PC-3 (cell line): ENCODE data around the gene GATAD2A. TPM values are rescaled to one million over a fixed set of nuclear protein-coding genes. Genes with fewer than 3 reads are reported as not detected.

Source experiments
- ATAC-seq: fragments of 200-7000 bp; cut with Tn5 transposase; 2 replicates; pipeline ENCODE4 v1.9.1; 2020; ENCODE audit warnings: mild to moderate bottlenecking, moderate library complexity
- BruUV-seq: library from RNA; stranded (reverse); fragments of 400-500 nt; replicated peaks from 2 replicates; lab custom pipeline; 2021; lab: Mats Ljungman, UMichigan
- CTCF ChIA-PET: fragments of 300-600 bp; sonication (Branson Sonifier 250); formaldehyde crosslinking; loops from one replicate; lab custom pipeline; 2022; ENCODE audit warnings: antibody characterized with exemption; lab: Charles Lee
- POLR2A ChIA-PET: fragments of 300-600 bp; sonication (Branson Sonifier 250); formaldehyde crosslinking; loops from one replicate; lab custom pipeline; 2022; ENCODE audit warnings: antibody characterized with exemption; ENCODE audit not compliant: unreplicated experiment; lab: Charles Lee
- DNase-seq: peaks from one replicate; pipeline ENCODE4 v3.0.0-alpha.2; 2015
- H2AFZ ChIP-seq: fragments of 300-600 bp; sonication (generic); 2 replicates; pipeline ENCODE4 v1.6.0; 2016; ENCODE audit warnings: antibody characterized with exemption, low read length
- H3F3A ChIP-seq: fragments of 300-600 bp; sonication (generic); one replicate; pipeline ENCODE4 v1.6.0; 2017; ENCODE audit warnings: antibody characterized with exemption, low read length, control low read depth, mild to moderate bottlenecking; ENCODE audit not compliant: unreplicated experiment
- H3K27ac ChIP-seq: fragments of 300-600 bp; sonication (generic); 2 replicates; pipeline ENCODE4 v1.5.1; 2016; ENCODE audit warnings: mild to moderate bottlenecking, low read length
- H3K27me3 ChIP-seq: fragments of 300-600 bp; sonication (generic); 2 replicates; pipeline ENCODE4 v1.6.1; 2016; ENCODE audit warnings: low read length, mixed read lengths
- H3K36me3 ChIP-seq: fragments of 300-600 bp; sonication (generic); 2 replicates; pipeline ENCODE4 v1.6.1; 2016; ENCODE audit warnings: low read depth, mixed run types, low read length, mixed read lengths
- H3K4me1 ChIP-seq: fragments of 300-600 bp; sonication (generic); 2 replicates; pipeline ENCODE4 v1.5.1; 2016; ENCODE audit warnings: low read length; ENCODE audit not compliant: insufficient read depth
- H3K4me2 ChIP-seq: fragments of 300-600 bp; sonication (generic); 2 replicates; pipeline ENCODE4 v1.6.0; 2016; ENCODE audit warnings: low read length
- H3K4me3 ChIP-seq: fragments of 300-600 bp; sonication (generic); 2 replicates; pipeline ENCODE4 v1.5.1; 2016; ENCODE audit warnings: mild to moderate bottlenecking, low read length, mixed read lengths
- H3K79me2 ChIP-seq: fragments of 300-600 bp; sonication (generic); 2 replicates; pipeline ENCODE4 v1.6.1; 2017; ENCODE audit warnings: low read length, mixed read lengths
- H3K9ac ChIP-seq: fragments of 300-600 bp; sonication (generic); 2 replicates; pipeline ENCODE4 v1.6.0; 2016; ENCODE audit warnings: mild to moderate bottlenecking, low read length
- H3K9me2 ChIP-seq: fragments of 300-600 bp; sonication (generic); replicated peaks from 2 replicates; pipeline ENCODE4 v1.6.1; 2016; ENCODE audit warnings: mixed run types, low read length, mixed read lengths
- H3K9me3 ChIP-seq: fragments of 300-600 bp; sonication (generic); 2 replicates; pipeline ENCODE4 v1.6.1; 2016; ENCODE audit warnings: low read length, mixed read lengths
- H4K20me1 ChIP-seq: fragments of 300-600 bp; sonication (generic); 2 replicates; pipeline ENCODE4 v1.6.1; 2016; ENCODE audit warnings: low read length, mixed read lengths
- CTCF ChIP-seq: fragments of 300-600 bp; sonication (generic); conservative IDR thresholded peaks from 2 replicates; pipeline ENCODE4 v1.5.1; 2017; ENCODE audit warnings: antibody characterized with exemption, low read depth, mild to moderate bottlenecking, low read length
- EZH2 ChIP-seq: fragments of 300-600 bp; sonication (generic); IDR thresholded peaks from one replicate; pipeline ENCODE4 v1.6.1; 2017; ENCODE audit warnings: antibody characterized with exemption, mild to moderate bottlenecking, low read length; ENCODE audit not compliant: unreplicated experiment
- EZH2phosphoT487 ChIP-seq: fragments of 300-600 bp; sonication (generic); IDR thresholded peaks from 2 replicates; pipeline ENCODE4 v1.6.1; 2018; ENCODE audit warnings: mild to moderate bottlenecking, antibody characterized with exemption, low read length, borderline replicate concordance
- intact Hi-C: fragments of 100-400 bp; cut with micrococcal nuclease; formaldehyde crosslinking; loops from 2 replicates; pipeline ENCODE4 v1.9.0; 2023
- total RNA-seq: library from RNA; depleted of rRNA; stranded (reverse); fragments of >200 nt; gene quantifications from 2 replicates; pipeline ENCODE4 v1.2.3, GENCODE V29; 2014

GATAD2A gene
- total RNA-seq, 1 experiment from 2014 or later: 104 TPM

GRCh38 chr19:19535311-19536191 lies 130.1 kb downstream of the GATAD2A start:
- DNase-seq (no peak), ATAC-seq (no peak)
- H3K9me3 ChIP-seq: no peaks in the 10 kb centered on the region
- no peaks in the 10 kb centered on the region for H3K27me3 ChIP-seq
- CTCF ChIA-PET: no interaction called here
- no peak overlapping the region for H2AFZ ChIP-seq
- TF ChIP-seq EZH2: no peak
- no TSS peak for BruUV-seq
- POLR2A ChIA-PET: no interaction called here
- no peak overlapping the region for H3K27ac ChIP-seq
- H3K4me2 ChIP-seq: no peak overlapping the region
- no peaks in the 10 kb centered on the region for H4K20me1 ChIP-seq
- no peak overlapping the region for H3K4me3 ChIP-seq
- H3K79me2 ChIP-seq: no peaks in the 10 kb centered on the region
- no peak overlapping the region for H3K9ac ChIP-seq
- intact Hi-C loops: loop anchor here (10.0 kb wide), 1 partner anchor 419 kb away; no protein-coding TSS in a partner anchor
- H3F3A ChIP-seq: no peaks in the 10 kb centered on the region
- peaks cover 4% of the 10 kb centered on the region; the same call in 1 of the 2 replicates for H3K4me1 ChIP-seq
- no peaks in the 10 kb centered on the region for H3K9me2 ChIP-seq
- no peaks in the 10 kb centered on the region for H3K36me3 ChIP-seq

DNA sequence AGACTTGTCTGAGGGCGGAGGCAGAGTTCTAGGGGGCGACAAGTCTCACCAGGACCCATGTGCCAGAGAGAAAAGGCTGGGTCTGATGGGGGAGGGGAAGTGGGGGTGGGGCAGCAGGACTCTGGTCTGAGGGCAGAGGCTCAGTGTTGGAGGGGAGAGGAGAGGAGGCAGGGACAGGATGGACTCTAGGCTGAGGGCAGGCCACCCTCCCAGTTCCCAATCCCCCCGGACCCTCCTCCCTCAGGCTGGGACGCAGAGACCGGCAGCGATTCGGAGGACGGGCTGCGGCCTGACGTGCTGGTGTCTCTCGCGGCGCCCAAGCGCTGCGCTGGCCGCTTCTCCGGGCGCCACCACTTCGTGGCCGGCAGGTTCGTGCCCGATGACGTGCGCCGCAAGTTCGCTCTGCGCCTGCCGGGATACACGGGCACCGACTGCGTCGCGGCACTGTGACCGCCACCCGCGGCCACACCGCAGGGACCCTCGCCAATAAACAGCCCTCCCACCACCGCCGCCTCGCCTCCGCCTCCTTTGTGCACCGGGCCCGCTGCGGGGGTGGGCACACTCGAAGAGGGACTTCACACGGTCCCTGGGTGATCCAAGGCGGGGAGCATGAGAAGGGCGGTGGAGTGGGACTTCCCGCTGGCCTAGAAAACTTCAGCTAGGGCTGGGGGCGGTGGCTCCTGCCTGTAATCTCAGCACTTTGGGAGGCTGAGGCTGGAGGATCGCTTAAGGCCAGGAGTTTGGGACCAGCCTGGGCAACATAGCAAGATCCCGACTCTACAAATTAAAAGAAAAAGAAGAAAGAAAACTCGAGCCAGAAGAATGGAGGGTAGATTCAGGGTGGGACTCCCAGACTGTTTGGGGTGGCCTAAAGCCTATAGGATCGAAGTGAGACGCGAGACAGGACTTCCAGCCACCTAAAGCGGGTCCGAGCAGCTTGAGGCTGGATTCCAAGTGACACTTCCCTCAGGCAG lies 131.9 kb downstream of the GATAD2A start:
- ATAC-seq: no peak
- ChIA-PET CTCF (no interaction called here), POLR2A (no interaction called here)
- H3K9me3 ChIP-seq: no peaks in the 10 kb centered on the region
- H3K79me2 ChIP-seq: no peaks in the 10 kb centered on the region
- H3K9ac ChIP-seq: no peak overlapping the region
- H3K36me3 ChIP-seq: no peaks in the 10 kb centered on the region
- no peaks in the 10 kb centered on the region for H3K9me2 ChIP-seq
- peak overlapping the region; percentile 79 for H3K4me2 ChIP-seq
- no peaks in the 10 kb centered on the region for H3K27me3 ChIP-seq
- BruUV-seq: no TSS peak
- peaks cover 9% of the 10 kb centered on the region; the same call in 1 of the 2 replicates for H3K4me1 ChIP-seq
- no peak for TF ChIP-seq EZH2phosphoT487
- no peak for TF ChIP-seq EZH2
- no peak for TF ChIP-seq CTCF
- peak; percentile 19 for DNase-seq
- H2AFZ ChIP-seq: no peak overlapping the region
- intact Hi-C loops: loop anchor here (10.0 kb wide), 1 partner anchor 417 kb away; no protein-coding TSS in a partner anchor
- peak overlapping the region; percentile 59; the same call in 1 of the 2 replicates for H3K4me3 ChIP-seq
- H4K20me1 ChIP-seq: no peaks in the 10 kb centered on the region
- no peaks in the 10 kb centered on the region for H3F3A ChIP-seq
- H3K27ac ChIP-seq: no peak overlapping the region

- Histone ChIP-seq H3K79me2 (no peaks in the 10 kb centered on the region), H3K4me3 (peak within 1 kb of the TSS; percentile 59), H3K9me3 (no peaks in the 10 kb centered on the region), H3K27ac (no peak within 1 kb of the TSS), H4K20me1 (no peaks in the 10 kb centered on the region), H3K4me1 (peaks cover 9% of the 10 kb centered on the region; the same call in 1 of the 2 replicates), H2AFZ (peak within 1 kb of the TSS; percentile 61; the same call in 1 of the 2 replicates), H3K9ac (no peak within 1 kb of the TSS), H3K36me3 (no peaks in the 10 kb centered on the region), H3F3A (no peaks in the 10 kb centered on the region), H3K9me2 (no peaks in the 10 kb centered on the region), H3K4me2 (peak within 1 kb of the TSS; percentile 79), H3K27me3 (no peaks in the 10 kb centered on the region)
- intact Hi-C loops: loop anchor here (10.0 kb wide), 1 partner anchor 417 kb away; no protein-coding TSS in a partner anchor
- ATAC-seq (peak; percentile 12), DNase-seq (peak; percentile 28)
- CTCF ChIA-PET: no interaction called here
- POLR2A ChIA-PET: no interaction called here
- no TSS peak for BruUV-seq
- no peak for TF ChIP-seq EZH2phosphoT487
- no peak for TF ChIP-seq EZH2
- no peak for TF ChIP-seq CTCF
These were observed 132.7 kb downstream of the GATAD2A start, which contains the start of gene CILP2 for GRCh38 chr19:19538061-19538784. Gene CILP2, plus strand, starts transcription at chr19:19538265. Its CDS starts 85 bp downstream, at chr19:19538350.
